GM21423 (cell line): ENCODE data around the gene ABCA9.
"Not testable (repeated sequence)": the region's sequence is repeated elsewhere in the genome, so short reads cannot be mapped to it uniquely, and the experiment has no call there.

Experiments
- ATAC-seq: cut with Tn5 transposase; IDR thresholded peaks from one replicate; pipeline ENCODE4 v1.9.1; 2021; ENCODE audit warnings: mild to moderate bottlenecking, moderate library complexity; ENCODE audit not compliant: unreplicated experiment

The ABCA9 gene

DNA sequence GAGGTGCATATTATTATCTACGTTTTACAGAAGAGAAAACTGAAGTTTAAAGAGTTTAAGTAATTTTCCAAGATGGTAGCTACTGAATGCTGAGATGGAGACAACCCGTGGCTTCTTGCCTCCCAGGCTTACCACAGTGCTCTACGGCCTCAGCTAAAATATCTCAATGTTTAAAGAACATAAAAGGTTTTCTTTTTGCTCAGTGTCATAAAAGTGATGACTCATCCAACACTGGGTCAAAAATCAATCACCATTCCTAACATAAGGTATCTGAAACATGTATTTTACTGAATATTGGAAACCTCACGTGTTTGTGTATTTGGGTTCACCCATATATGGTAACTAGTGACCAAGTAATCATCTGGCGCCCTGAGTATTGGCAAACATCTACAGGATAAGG is 18.4 kb downstream of the ABCA9 start:
- no peak for ATAC-seq

GRCh38 chr17:69031839-69032238 is 28.9 kb downstream of the ABCA9 start:
- ATAC-seq: no peak

DNA sequence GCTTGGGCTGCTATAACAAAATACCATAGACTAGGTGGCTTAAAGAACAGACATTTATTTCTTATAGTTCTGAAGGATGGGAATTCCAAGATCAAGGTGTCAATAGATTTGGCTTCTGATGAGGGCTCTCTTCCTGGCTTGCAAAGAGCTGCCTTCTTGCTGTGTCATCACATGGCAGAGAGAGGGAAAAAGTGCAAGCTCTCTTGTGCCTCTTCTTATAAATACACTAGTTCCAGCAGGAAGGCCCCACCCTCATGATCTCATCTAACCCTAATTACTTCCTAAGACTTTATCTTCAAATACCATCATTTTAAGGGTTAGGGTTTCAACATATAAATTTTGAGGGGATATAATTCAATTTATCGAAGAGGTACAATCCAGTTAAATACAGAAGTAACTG is 30.6 kb downstream of the ABCA9 start:
- ATAC-seq: no peak

DNA sequence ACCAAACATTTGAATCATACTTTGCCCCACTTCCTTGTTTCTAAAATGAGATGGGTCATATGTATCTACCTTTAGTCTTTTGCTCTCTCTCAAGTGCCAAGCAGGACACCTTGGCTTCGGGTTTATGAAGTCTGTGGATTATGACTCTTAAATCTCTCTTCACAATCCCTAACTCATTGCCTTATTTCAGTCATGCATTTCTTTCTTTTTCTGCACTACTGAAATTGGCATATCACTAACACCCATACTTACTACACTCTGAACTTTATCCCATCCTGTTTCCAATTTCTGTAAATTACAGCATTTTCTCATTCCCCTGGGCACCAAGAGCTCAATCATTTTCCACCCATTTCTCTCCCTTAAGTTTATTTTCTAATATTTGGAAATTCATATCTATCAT is 42.0 kb downstream of the ABCA9 start:
- ATAC-seq: no peak

DNA sequence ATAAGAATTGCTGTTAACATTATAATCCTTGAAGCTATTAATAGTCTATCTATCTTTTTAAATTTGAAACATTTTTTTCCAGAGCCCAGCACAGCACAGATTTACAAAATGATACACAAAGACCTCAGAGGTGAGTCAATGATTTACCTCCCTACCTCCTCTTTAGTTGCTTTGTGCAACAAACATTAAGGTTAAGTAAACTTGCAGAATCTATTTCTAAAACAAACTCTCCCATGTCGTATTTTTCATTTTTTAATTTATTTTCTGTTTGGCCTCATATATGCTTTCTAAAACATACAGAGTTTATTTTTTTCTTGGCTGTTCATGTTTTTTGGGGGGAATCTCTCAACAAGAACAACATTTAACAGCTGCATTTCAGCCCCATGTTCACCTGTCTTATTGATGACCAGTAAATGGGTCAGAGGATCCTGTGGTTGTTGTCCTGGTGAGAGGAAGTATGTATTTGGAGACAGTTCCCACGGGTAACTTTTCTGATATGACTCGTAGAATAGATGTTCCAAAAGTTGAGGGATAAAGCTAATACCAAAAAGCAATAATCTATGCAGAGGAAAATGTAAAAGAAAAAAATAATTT is 42.6 kb downstream of the ABCA9 start:
- ATAC-seq: no peak

GRCh38 chr17:69015631-69016030 is 45.1 kb downstream of the ABCA9 start:
- no peak for ATAC-seq

DNA sequence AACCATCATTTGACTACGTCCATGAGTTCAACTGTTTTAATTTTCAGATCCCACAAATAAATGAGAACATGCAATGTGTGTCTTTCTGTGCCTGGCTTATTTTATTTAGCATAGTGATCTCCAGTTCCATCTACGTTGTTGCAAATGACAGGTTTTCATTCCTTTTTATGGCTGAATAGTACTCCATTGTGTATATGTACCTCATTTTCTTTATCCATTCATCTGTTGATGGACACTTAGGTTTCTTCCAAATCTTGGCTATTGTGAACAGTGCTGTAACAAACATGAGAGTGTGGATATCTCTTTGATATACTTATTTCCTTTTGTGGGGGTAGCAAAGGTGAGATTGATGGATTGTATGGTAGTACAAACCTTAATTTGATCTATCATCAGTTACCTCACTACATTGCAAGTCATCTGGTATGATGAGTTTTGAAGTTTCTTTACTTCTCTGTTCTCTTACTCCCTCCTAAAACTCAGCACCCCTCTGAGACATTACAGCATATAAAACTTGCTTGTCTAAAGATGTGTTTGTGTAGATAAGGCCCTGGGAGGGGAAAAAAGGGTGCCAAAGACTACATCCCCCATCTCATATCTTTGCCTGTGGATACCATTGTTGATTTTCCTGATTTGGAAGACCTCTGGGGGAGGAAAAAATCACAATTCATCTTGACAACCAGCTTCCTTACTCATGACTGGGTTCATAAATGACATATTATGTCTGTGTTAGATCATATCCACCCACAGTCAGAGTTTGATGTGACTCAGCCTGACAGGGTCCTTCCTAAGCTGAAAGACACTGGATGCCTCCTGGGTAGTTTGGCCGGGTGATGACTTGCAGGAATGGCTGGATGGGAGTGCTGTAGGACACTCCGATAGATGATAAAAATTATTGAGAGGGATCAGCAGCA is 47.6 kb downstream of the ABCA9 start:
- ATAC-seq: no peak

DNA sequence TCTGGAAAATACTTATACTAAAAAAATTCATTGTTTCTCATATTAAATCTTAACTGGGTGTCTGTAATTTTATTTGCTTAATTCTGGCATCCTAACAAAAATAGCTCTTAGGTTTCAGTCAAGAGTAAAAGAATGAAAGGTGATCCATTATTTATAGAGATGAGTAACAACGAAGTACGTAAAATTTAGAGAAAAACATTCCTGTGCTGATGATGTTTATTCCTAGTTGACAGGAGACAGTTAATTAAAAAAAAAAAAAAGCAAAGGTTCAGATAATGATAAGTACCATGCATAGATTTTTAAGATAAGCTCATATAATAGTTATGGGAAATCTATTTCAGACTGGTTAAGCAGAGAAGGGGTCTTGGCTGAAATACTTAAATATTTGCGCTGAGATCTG is 50.8 kb downstream of the ABCA9 start:
- ATAC-seq: no peak

GRCh38 chr17:69004759-69005158 is 56.0 kb downstream of the ABCA9 start:
- not testable (repeated sequence) for ATAC-seq

DNA sequence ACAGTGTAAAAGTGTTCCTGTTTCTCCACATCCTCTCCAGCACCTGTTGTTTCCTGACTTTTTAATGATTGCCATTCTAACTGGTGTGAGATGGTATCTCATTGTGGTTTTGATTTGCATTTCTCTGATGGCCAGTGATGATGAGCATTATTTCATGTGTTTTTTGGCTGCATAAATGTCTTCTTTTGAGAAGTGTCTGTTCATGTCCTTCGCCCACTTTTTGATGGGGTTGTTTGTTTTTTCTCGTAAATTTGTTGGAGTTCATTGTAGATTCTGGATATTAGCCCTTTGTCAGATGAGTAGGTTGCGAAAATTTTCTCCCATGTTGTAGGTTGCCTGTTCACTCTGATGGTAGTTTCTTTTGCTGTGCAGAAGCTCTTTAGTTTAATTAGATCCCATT is 61.0 kb downstream of the ABCA9 start:
- not testable (repeated sequence) for ATAC-seq

- no peak for ATAC-seq
Observed at GRCh38 chr17:68993112-68993511, 67.6 kb downstream of the ABCA9 start.

GRCh38 chr17:68987966-68988365 is 72.8 kb downstream of the ABCA9 start:
- ATAC-seq: no peak

- peak; percentile 78 for ATAC-seq
Observed at GRCh38 chr17:68981288-68981687, 79.4 kb downstream of the ABCA9 start.

DNA sequence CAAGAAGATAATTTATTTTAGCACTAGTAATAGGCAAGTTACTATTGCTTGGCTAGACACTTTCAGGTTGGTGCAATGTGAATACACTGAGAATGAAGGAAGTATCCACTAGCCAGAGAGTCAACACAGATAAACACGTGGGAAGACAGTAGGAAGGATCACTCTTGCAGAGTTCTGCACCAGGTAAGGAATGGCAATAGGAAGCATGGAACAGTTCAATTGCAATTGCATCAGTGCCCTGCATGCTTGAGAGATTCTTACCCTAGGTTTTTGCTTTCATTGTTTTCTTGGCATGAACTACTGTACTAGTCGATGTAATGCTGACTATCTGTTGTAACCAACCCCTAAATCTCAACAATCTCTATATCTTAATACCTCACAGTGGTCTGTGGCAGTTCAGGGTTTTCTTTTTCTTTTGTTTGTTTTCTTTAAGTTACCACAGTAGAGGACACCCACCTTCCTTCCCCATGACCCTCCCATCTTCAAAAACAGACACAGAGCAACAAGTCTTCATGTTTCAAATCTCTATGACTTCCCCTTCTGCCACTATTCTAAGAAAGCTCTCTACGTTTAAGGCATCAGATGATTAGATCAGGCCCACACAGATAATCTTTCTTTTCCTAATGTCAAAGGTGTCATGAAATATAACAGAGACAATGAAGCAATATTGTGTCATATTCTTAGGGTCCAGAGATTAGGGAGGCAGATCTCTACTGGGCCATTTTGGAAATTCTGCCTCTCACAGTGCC is 87.5 kb downstream of the ABCA9 start:
- no peak for ATAC-seq

- no peak for ATAC-seq
Observed at GRCh38 chr17:68972119-68972704, 88.5 kb downstream of the ABCA9 start.

DNA sequence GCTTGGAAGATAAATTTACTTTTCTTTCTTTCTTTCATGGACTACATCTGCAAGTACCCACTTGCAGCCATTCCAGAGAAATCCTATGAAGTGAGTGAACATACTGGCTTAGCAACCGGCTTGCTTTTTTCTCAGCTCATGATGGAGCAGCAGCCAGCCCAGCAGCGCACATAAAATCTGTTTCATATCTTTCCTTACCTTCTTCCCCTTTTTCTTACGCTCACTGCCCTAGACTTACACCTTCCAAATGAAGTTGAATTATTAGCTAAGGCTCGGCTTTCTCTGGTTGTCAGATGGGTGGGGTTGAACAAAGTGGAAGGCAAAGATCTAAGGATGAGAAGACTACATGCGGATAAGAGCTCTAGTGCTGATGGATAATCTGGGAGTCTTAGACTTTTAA is 91.6 kb downstream of the ABCA9 start:
- no peak for ATAC-seq

DNA sequence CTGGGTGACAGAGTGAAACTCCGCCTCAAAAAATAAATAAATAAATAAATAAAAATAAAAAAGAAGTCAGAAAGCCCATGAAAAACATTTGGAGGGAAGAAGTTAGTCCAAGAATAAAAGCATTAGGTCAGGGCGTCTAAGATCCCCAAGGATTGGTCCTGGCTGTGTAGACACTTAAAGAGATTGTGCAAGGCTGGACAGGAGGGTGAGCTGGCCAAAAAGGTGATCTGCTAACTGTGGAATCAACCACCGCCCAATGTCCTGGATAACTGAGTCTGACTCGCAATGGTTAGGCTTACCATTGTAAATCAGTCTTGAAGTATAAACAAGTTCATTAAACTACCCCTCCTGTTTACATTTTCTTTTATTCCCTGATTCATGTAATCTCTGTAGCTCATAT is 96.8 kb downstream of the ABCA9 start:
- ATAC-seq: no peak

- ATAC-seq: no peak
Observed at GRCh38 chr17:68961214-68961882, 99.4 kb downstream of the ABCA9 start.

- ATAC-seq: not testable (repeated sequence)
Observed at GRCh38 chr17:68959117-68959516, 101.6 kb downstream of the ABCA9 start.

DNA sequence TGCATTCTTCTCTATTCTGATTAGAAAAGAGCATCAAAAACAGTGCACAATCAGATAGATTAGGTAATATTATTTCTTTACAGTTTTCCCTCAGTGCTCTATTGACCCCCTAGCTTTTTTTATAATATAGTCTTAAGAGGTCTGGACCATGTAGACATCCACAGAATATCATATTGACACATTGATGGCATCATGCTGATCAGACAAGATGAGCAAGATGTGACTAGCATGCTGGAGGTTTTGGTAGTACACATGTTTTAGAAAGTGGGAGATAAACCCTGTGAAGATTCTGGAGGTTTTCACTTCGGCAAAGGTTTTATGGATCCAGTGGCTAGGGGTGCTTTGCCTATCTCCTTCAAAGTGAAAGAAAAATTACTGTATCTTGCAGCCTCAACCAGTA is 102.8 kb downstream of the ABCA9 start:
- no peak for ATAC-seq
